NCI-H1417 treated with DMSO at 0.1 percent for 48 hours (cell line): ENCODE results near the gene VPS51.
A peak's percentile ranks its signal among the peaks of the same experiment; 100 is the strongest.

ENCODE experiments used
- DNase-seq: peaks from one replicate; lab custom pipeline; 2025; lab: John Stamatoyannopoulos, UW

The VPS51 gene

DNA sequence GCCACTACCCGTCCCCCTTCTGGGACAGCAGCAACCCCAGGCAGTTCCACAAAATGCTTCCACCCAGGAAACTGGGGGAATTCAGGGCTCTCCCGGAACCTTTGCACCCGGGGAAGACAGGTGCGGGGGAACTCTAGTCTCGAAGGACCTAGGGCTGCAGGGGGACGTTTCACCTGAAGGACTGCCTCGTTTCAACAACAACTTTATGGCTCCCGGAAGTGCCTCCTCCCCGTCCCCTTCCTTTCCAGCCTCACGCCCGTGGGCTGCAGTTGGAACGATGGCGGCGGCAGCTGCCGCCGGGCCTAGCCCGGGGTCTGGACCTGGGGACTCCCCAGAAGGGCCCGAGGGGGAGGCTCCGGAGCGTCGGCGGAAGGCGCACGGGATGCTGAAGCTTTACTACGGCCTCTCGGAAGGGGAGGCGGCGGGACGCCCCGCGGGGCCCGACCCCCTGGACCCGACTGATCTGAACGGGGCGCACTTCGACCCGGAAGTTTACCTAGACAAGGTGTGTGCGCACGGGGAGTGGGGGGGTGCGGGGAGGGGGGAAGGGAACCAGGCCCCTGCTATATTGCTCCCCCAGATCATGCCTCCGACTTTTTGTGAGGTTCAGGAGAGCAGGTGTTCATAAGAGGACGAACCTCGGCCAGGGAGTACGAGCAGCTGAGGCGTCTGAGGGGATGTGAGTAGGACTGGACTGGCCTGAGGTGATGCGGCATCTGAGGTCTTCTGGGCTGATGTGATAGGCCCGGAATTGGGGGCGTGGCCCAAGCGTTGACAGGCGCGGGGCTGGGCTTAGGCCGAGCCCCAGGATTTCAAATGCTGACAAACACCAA, at the start of gene VPS51:
TSS of gene VPS51 (plus strand) at position 241 of the 833 bp plus-strand sequence. CDS start at position 278, 37 bp downstream.
- peak; percentile 47 for DNase-seq

DNA sequence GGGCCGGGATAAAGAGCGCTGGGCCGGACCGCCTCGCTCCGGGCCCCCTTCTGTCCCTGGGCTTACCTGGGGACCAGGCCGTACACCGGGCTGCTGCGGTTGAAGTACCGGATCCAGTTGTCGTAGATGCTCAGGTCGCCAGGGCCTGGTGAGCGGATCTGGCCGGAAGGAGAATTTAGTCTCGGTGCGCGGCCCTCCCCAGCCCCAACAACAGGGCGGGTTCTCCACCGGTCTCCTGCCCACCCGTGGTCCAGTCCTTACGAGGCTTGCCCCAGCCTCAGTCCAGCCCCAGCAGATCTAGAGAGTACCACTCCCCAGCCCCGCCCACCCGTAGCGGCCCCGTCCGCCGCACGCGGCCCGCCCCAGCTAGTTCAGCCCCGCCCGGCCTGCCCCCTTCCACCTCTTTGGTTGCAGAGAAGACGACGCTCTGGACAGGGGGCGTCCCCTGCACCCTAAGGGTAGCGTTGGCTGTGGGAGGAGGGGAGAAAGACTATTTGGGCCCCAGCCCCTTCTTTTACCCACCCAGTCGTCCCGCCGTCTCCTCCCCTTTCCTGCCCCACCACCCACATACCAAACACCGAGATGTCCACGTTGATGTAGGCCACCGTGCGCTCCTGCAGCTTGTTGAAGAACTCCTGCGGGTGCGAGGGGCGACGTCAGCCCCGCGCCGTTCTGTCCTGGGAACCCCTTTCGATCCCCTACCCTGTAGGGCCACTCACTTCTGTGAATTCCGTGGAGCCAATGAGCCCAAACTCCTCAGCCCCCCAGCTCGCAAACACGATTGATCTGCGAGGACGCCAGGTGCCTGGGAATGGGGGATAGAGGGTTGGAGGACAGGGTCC, 48.2 kb upstream of the VPS51 start:
- DNase-seq, result no peak

DNA sequence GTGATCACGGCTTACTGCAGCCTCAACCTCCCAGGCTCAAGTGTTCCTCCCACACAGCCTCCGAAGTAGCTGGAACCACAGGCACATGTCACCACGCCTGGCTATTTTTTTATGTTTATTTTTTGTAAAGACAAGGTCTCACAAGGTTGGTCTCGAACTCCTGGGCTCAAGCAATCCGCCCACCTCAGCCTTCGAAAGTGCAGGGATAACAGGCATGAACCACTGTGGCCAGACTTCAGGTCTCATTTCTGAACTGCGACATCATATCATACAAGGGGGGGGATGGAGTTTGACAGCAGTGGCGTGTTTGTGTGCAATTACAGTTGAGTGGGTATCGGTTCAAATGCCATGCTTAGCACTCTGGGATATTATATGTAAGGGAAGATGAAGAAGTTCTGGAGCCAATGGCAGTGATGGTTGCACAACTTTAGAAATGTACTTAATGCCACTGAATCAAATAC, 44.6 kb upstream of the VPS51 start:
- DNase-seq, result no peak

DNA sequence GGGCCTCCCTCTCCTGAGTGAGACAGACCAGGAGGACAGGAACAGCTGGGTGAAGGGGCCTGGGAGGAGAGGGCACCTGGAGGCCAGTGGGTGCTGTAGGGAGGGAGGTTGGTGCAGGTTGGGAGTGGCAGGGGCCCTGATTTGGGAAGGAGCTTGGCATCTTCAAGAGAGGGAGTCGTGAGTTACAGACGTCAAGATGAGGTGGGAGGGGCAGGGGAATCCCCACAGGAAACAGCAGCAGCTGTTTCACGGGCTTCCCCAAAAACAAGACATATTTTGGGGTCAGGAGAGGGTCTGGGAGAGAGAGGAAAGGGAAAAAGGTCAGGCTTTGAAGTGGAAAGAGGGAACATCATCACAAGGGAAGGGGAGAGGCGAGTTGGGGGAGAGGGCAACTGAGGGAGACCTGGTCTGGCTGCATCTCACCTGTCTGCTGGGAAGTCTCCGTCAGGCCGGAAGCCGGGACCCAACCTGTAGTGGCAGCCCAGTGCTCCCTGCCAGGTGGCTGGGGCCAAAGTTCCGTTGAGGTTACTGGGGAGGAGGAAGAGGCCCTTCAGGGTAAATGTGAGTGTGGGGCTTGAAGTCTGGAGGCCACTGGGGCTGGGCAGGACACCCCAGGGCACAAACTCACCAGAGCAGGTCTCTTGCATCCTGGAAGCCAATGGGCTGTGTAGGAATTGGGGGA, 42.0 kb upstream of the VPS51 start:
- DNase-seq, result no peak

DNA sequence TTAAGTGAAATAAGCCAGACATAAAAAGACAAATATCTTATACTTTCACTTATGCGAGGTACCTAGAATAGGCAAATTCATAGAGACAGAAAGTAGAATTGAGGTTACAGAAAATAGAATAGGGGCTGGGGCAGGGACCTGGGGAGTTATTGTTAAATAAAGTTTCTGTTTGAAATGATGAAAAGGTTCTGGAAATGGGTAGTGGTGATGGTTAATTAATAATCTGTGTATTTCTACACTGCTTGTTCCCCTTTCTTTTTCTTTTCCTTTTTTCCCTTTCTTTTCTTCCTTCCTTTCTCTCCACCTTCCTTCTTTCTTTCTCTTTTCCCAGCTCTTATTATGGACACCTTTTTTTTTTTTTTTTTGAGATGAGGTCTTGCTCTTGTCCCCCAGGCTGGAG, 40.5 kb upstream of the VPS51 start:
- no peak for DNase-seq

DNA sequence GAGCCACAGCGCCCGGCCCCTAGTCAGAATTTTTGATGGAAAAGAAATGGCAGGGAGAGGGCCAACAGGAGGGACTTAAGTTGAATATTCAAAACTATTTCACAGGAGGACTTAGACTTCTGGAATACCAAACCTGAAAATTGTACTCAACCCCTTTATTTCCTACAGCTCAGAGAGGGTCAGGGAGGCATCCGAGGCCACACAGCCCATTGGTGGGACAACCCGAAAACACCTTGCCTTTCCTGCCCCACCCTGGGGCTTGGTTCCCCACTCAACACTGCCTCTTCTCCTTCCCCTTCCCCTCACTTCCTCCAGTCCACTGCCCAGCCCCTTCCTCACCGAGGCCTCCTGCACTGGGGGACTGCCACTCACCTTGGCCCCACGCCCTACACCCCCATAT, 39.0 kb upstream of the VPS51 start:
- DNase-seq, result no peak

DNA sequence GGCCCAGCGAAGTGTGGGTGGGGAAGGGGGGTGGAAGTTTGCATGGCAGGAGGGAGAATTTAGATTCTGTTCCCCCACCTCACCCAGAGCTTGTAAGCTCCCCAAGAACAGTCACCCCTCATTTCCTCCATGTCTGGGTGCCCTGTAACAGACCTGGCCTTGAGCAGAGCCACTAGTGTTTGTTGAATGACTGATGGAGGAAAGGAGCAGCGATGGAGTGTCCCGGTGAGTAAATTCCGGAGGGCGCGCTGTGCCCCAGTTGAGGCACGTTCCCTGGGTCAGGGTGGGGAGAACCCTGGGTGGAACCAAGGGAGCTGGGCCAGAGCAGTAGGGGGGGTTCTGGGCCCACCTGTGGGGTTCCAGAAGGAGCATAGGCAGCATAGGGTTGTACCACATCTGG, 38.5 kb upstream of the VPS51 start:
- DNase-seq, result no peak

DNA sequence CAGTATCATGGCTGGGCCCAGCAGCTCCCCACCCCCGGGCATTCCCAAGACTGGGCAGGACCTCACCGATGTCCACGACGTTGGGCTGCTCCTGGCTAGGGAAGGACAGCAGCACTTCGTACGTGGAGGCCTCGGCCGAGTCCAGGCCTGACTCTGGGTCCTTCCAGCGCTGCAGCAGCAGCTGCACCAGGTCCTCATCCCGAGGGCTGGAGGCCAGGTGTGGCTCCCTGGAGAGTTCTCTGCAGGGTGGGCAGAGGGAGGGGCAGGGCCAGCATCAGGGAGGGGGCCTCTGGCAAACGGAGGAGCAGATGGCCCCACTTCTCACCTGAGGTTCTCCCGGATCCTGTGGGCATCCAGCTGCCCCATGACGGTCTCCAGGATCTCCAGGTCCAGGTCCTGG, 38.0 kb upstream of the VPS51 start:
- no peak for DNase-seq

DNA sequence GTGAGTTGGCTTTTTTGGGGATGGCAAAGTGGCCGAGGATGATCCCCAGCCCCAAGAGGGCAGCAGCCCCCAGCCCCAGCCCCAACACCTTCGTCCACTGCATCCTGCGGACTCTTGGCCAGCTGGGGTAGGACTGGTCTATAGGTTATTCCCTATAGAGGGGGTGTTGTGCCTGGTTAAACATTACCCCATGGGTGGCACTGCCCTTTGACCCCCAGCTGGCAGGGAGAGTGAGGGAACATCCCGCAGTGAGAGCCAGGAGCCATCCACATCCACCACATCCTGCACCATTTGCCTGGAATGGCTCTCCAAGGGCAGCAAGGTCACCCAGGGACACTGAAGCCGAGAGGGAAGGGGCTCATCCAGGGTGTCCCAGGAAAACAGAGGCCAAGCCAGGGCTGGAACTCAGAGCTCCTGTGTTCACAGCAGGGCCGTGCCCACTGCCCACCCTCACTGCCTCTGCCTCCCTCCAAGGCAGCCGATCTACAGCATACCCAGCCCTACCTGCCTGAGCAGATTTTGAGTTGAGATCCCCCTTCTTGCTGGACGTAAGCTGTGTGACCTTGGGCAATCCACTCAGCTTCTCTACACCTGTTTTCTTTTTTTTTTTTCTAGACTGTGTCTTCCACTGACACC, 37.5 kb upstream of the VPS51 start, which contains the start of gene NAALADL1:
TSS of gene NAALADL1 (minus strand) at position 135 of the 636 bp plus-strand sequence. CDS start at position 103, 32 bp downstream.
- no peak for DNase-seq

DNA sequence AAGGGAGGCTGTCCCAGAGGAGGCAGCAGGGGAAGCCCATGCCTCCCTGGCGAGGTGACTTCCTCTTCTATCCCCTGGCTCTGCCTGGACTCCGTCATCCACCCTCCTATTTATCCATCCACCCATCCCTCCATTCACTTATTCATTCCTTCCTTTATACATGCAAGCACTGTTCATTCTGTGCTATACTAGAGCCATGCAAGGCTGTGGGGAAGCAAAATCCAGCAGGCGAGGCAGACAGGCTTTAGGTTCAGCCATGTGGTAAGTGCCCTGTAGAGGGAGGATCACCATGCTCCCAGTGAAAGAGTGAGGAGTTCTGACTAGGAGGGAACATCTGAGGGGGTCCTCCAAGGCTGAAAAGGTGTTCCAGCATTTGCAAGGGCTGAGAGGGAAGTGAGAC, 36.5 kb upstream of the VPS51 start:
- no peak for DNase-seq

DNA sequence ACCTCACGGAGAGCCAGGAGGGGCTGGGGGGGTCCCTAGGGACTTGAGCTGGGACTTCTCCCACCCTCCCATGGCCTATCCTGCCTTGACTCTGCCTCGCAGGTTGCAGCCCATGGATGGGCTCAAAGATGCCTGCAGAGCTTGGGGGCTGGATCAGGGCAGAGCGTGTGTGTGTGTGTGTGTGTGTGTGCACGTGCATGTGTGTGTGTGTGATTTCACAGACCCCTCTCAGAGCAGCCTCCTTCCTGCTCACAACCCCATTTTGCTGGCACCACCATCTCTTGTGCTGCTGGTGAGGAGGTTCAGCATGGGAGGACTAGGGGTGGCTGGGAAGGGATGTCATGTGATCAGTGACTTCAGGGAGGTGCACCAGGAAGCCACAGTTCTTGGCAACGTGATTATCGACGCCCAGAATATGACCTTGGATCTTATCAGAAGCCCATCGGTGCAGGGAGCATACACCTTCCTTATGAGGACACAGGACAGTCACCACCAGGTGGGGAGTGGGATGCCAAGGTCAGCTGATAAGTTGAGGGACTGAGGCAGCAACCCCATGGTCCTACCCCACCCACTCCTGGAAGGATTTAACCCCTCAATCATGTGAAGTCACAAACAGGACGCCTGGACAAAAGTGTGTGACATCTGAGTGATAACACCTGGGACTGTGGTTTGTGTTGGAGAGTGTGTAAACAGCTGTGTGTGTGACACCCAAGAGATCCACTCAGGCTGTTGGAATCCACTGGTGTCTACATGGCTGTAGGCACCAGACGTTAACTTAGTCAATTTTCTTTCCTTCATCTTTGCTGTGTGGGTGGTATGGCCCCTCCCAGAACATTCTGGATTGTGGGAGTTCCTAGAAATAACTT, 35.8 kb upstream of the VPS51 start:
- DNase-seq, result no peak

DNA sequence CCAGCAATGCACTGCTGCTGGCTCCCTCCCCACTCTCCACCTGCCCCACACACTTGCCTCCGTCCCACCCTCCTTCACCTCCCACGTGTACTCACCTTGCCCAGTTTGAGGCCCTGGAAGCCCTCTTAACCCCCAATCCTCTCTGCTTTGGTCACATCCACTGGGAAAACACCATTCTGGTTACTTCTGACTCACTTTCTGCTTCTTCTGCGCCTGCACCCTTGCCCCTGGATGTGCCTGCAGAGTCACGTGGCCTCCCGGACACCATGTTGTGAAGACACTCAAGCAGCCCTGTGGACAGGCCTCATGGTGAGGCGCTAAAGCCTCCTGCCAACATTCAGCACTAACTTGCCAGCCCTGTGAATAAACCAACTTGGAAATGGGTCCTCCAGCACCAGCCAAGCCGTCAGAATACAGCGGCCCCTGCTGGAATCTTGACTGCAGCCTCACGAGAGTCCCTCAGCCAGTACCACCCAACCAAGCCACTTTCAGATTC, 35.1 kb upstream of the VPS51 start:
- DNase-seq, result no peak

DNA sequence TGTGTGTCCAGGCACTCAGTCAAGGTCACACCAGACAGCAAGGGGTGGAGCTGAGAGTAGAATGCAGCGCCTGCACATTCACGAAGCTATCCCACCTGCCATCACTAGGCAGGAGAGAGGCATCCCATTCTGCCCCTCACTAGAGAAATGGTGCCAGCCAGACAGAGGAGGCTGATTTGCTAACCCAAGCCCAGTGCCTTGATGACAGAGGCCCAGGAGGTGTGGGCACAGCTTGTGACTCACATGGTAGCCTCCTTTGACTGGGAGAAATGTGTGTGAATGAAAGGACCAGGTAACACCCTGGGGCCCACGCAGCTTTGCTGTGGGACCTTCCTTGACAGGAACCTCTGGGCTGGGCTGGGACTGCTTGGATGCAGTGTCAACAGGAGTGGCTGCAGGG, 32.5 kb upstream of the VPS51 start:
- DNase-seq, result no peak

DNA sequence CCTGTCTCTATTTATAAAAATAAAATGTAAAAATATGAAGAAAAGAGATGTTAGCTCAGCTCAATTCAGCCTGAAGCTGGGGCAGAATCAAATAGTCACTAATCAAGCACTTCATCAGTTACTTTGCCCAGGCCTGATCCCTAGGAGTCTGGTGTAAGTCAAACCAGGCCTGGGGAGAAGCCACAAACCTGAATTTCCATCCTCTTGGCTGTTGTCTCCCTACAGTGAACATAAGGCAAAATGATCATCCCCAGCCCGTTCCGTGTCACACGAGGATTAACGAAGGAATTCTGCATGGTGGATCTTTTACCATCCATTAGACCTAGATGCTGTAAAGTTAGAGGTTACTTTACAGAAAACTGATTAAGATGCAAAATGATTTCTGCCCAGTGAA, 31.2 kb upstream of the VPS51 start:
- DNase-seq, result no peak

DNA sequence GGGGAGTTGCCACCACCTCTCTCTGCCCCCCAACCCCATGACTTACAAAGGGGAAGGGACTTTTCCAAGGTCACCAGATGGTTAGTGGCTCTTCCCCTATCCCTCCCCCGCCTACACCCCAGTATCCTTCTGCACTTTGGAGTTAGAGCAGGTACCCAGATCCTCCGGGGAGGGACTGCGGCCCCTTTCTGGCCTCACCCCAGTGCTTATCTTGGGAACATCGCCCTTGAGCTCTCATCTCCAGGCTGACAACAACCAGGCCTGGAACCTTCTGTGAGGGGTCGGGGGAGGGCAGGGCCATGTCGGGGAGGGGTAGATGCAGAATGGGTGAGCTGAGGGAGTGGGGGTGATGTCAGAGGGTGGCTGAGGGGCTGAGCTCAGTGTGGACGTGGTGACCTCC, 30.2 kb upstream of the VPS51 start:
- no peak for DNase-seq

DNA sequence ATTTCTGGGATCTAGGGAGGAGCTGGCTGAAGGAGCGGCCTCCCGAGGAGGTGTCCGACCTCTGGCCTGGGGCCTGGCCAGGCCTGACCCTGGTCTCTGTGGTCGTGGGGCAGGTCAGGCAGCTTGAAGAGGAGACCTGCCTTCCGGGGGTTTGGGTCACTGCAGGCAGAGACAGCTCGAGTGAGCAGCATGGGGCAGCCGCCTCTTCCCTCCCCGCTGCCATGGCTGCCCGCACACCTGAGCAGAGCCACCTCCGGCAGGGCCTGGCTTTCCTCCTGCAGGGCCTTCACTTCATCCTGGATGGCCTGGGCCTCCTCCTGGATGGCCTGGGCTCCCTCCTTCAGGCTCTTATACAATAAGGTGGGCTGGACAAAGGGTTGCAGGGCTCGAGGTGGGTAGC, 29.7 kb upstream of the VPS51 start:
- no peak for DNase-seq

DNA sequence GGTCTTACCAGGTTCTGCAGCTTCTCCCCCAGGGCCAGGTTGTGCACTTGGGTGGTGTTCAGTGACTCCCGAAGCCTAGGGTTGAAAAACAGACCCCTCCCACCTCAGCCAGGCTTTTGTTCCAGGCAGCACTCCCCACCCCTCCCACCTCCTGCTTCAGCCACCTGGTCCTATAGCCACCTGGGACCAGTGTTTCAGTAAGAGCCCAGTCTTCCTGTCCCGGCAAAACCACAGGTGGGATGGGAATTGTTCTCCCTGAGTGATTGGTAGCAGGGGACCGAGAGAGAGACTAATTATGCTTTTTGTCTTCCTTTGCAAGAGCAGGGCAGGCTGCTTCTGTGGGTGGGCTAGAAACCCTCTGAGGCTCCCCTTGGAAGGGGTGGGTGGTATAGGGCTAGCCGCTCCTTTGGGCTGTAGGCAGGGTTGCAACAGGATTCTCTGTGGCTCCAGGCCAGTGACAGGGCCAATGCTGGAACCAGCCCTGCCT, 29.2 kb upstream of the VPS51 start:
- DNase-seq, result peak; percentile 37

DNA sequence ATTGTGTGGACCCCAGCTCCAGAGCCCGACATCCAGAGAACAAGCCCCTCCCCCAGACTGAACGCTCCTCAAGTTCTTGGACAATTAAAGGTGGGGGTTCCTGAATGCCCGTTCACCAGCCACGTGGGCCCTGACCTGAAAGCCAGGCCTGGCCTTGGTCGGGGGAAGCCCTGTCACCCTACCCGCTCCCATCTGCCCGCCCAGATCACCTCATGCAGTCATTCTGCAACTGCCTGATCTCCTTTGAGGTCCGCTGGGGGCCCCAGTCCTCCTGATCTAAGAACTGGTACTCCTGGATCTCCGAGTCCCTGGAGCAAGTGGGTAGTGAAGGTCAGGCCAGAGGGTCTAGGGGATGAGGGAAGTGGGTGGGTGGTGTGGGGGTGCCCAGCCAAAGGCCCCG, 28.6 kb upstream of the VPS51 start:
- DNase-seq, result no peak

DNA sequence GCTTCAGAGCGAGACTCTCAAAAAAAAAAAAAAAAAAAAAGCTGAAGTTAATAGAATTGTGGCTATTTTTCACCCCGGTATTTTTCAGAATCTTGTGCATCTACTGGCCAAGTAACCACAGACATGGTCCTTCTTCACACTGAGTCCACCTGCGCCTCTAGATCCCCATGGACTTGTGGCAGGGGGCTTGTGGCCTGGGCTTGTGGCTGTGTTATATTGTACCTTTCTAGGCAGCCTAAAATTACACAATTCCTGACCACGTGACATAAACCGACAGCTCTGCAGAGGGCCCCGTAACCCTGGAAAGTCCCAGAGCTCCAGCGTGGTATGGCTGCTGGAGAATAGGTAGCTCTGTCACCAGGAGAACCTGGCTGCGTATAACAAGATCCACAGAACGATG, 26.8 kb upstream of the VPS51 start:
- DNase-seq, result no peak

DNA sequence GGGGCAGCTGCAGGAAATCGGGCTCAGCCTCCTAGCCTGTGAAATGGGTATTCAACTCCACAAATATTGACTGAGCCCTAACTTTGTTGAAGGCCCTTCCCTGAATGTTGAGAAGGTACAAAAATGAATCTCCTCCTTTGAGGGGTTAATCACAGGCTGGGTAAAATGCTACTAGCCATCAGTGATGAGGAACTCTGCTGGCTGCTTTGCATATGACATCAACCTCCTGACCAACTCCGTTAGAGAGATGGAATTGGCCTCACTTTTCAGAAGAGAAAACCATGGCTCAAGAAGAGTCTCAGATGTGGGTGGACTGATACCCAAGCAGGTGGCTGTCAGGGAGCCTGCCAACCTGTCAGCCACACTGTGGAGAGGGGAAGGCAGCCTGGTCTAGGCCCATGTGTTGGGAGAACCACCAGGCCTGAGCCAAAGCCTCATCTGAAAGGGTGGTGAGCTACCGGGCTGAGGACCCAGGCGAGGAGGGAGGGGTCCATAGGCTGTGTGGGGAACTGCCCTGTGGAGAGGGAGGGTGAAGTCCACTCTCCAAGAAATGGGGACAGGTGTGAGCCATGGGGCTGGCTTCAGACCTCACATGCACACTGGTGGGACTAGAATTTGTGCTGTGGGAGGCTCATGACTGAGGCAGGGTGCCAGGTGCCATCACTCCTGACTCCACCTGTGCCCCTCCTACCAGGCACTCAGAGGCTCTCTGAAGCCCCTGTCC, 23.9 kb upstream of the VPS51 start:
- DNase-seq, result no peak
